ENCODE measurements around the gene ANKRD28. TPM values are rescaled to one million over a fixed set of nuclear protein-coding genes. Genes with fewer than 3 reads are reported as not detected.

Gene ANKRD28
- total RNA-seq, 1 experiment from 2014 or later = 82.6 TPM

DNA sequence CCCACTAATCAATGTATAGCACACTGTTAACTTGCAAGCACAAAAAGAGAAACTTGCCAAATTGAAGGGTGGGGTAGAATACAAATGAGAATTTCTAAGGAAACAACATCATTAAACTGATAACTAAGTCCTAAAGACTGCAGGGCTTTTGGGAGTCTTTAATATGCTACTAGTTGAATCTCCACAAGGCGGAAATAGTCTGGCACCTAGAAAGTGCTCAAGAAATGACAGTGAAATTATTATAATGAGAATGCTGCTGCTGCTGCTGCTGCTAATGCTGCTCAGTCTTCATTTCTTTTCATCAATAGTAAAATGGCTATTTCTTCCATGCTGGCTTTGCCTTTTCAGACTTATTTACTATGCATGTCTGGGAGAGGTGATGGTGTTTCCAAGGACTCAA, 104.4 kb downstream of the ANKRD28 start:
- no peaks in the 10 kb centered on the region for H3K4me1 ChIP-seq (replicated peaks; ENCODE audit: insufficient read depth)
- no peak overlapping the region for H2AFZ ChIP-seq
- ChIA-PET CTCF (no interaction called here), POLR2A (ENCODE audit: unreplicated experiment) (no interaction called here)
- no peaks in the 10 kb centered on the region for H3K9me2 ChIP-seq (ENCODE audit: insufficient read depth)
- H3F3A ChIP-seq (ENCODE audit: insufficient read depth, low read depth) = peaks cover 4% of the 10 kb centered on the region
- intact Hi-C loops (cut with micrococcal nuclease; ENCODE audit: unreplicated experiment) = no loop called here
- no TSS peak for BruUV-seq (replicated peaks)
- H3K27me3 ChIP-seq (ENCODE audit: insufficient read depth, low read depth) = no peaks in the 10 kb centered on the region
- no peak overlapping the region for H3K4me2 ChIP-seq
- H3K36me3 ChIP-seq (ENCODE audit: low read depth) = peaks cover 48% of the 10 kb centered on the region
- DNase-seq = no peak
- H3K4me3 ChIP-seq = no peak overlapping the region
- H4K20me1 ChIP-seq (ENCODE audit: insufficient read depth) = no peaks in the 10 kb centered on the region
- TF ChIP-seq, protein P1, sequence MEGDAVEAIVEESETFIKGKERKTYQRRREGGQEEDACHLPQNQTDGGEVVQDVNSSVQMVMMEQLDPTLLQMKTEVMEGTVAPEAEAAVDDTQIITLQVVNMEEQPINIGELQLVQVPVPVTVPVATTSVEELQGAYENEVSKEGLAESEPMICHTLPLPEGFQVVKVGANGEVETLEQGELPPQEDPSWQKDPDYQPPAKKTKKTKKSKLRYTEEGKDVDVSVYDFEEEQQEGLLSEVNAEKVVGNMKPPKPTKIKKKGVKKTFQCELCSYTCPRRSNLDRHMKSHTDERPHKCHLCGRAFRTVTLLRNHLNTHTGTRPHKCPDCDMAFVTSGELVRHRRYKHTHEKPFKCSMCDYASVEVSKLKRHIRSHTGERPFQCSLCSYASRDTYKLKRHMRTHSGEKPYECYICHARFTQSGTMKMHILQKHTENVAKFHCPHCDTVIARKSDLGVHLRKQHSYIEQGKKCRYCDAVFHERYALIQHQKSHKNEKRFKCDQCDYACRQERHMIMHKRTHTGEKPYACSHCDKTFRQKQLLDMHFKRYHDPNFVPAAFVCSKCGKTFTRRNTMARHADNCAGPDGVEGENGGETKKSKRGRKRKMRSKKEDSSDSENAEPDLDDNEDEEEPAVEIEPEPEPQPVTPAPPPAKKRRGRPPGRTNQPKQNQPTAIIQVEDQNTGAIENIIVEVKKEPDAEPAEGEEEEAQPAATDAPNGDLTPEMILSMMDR (conservative IDR thresholded peaks at IDR 0.05) = no peak
- TF ChIP-seq EZH2 (IDR thresholded peaks at IDR 0.05; ENCODE audit: low read depth) = no peak
- no peaks in the 10 kb centered on the region for H3K79me2 ChIP-seq (ENCODE audit: low read depth)
- H3K9me3 ChIP-seq (ENCODE audit: insufficient read depth, low read depth) = no peaks in the 10 kb centered on the region
- H3K27ac ChIP-seq = no peak overlapping the region

DNA sequence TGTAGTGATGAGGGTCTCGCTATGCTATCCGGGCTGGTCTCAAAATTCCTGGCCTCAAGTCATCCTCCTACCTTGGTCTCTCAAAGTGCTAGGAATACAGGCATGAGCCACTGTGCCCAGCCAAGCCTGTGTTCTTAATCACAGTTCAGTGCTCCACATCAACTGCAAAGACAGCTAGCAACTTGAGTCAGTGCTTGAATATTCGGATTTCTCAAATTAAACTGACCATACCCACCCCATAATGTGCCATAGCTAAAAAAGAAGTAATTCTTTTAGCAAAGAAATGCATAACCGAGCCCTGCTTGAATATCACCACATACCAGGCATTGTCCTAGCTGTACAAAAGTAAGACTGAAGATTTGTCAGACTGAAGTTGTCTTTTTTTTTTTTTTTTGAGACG, 107.0 kb downstream of the ANKRD28 start:
- DNase-seq = no peak
- Histone ChIP-seq H3K27me3 (ENCODE audit: insufficient read depth, low read depth) (no peaks in the 10 kb centered on the region), H3F3A (ENCODE audit: insufficient read depth, low read depth) (peaks cover 4% of the 10 kb centered on the region), H4K20me1 (ENCODE audit: insufficient read depth) (no peaks in the 10 kb centered on the region), H3K4me2 (no peak overlapping the region), H3K4me1 (replicated peaks; ENCODE audit: insufficient read depth) (no peaks in the 10 kb centered on the region), H3K36me3 (ENCODE audit: low read depth) (peaks cover 48% of the 10 kb centered on the region), H3K9me2 (ENCODE audit: insufficient read depth) (no peaks in the 10 kb centered on the region), H2AFZ (no peak overlapping the region), H3K9me3 (ENCODE audit: insufficient read depth, low read depth) (no peaks in the 10 kb centered on the region), H3K4me3 (no peak overlapping the region), H3K27ac (no peak overlapping the region), H3K79me2 (ENCODE audit: low read depth) (no peaks in the 10 kb centered on the region)
- ChIA-PET POLR2A (ENCODE audit: unreplicated experiment) (no interaction called here), CTCF (no interaction called here)
- intact Hi-C loops (cut with micrococcal nuclease; ENCODE audit: unreplicated experiment) = no loop called here
- TF ChIP-seq, protein P1 (conservative IDR thresholded peaks at IDR 0.05) = no peak
- TF ChIP-seq EZH2 (IDR thresholded peaks at IDR 0.05; ENCODE audit: low read depth) = no peak
- no TSS peak for BruUV-seq (replicated peaks)

DNA sequence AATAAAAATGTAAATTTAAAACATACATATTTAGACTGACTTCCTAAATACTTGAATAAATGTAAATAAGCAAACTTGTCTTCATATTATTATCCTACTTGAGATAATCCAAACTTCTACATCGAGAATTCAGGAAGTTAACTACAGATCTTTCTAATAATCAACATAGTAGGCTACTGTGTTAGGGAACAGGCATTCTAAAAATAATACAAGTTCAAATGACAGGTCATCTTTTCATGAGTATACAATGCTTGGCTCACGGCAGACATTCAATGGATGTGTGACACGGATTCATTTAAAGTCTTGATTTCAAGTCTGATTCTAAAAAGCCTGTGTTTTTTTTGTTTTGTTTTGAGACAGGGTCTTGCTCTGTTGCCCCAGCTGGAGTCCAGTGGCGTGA, 107.5 kb downstream of the ANKRD28 start:
- Histone ChIP-seq H3K4me1 (replicated peaks; ENCODE audit: insufficient read depth) (no peaks in the 10 kb centered on the region), H3K4me2 (no peak overlapping the region), H4K20me1 (ENCODE audit: insufficient read depth) (no peaks in the 10 kb centered on the region), H3K9me3 (ENCODE audit: insufficient read depth, low read depth) (no peaks in the 10 kb centered on the region), H3K9me2 (ENCODE audit: insufficient read depth) (no peaks in the 10 kb centered on the region), H3K79me2 (ENCODE audit: low read depth) (no peaks in the 10 kb centered on the region), H3K27ac (no peak overlapping the region), H2AFZ (no peak overlapping the region), H3F3A (ENCODE audit: insufficient read depth, low read depth) (peaks cover 4% of the 10 kb centered on the region), H3K27me3 (ENCODE audit: insufficient read depth, low read depth) (no peaks in the 10 kb centered on the region), H3K36me3 (ENCODE audit: low read depth) (peaks cover 48% of the 10 kb centered on the region), H3K4me3 (no peak overlapping the region)
- intact Hi-C loops (cut with micrococcal nuclease; ENCODE audit: unreplicated experiment) = no loop called here
- TF ChIP-seq, protein P1 (conservative IDR thresholded peaks at IDR 0.05) = no peak
- no peak for TF ChIP-seq EZH2 (IDR thresholded peaks at IDR 0.05; ENCODE audit: low read depth)
- BruUV-seq (replicated peaks) = no TSS peak
- CTCF ChIA-PET = no interaction called here
- DNase-seq = no peak
- POLR2A ChIA-PET (ENCODE audit: unreplicated experiment) = no interaction called here
